GM11168 (cell line): ENCODE data around the gene CALHM6.

Experiments used
- in situ Hi-C: fragments of 300-500 bp; cut with MboI; formaldehyde crosslinking; loops from one replicate; pipeline ENCODE4 v1.12.0; 2022; ENCODE audit warnings: low sequenced_read_pairs; ENCODE audit not compliant: unreplicated experiment

The CALHM6 gene

DNA sequence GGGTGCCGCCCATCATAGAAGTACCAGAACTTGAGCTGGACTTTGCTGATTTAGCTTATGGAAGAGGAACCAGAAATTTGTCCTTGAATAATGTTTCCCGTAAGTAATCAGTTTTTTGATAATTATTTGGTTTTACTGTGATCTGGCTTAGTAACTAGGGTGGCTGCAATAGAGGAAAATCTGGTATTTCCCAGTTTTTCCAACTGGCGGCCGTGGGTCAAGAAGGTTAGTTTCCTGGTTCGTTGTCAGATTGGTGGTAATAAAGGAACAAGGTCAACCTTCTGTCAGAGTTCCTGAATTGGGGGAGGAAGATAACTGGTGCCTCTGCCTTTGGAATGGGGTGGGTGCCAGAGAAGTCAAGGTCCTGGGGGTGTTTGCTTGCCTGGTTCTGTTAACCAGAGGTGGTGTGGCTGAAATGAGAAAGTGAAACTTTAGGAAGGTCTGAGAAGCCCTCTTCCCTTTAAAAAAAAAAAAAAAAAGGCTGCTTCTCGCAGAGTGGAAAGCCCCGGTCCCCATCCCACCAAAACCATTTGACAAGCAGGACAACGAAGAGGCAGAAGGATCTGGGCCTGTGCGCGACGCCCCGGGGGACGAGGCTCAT lies at the start of gene CALHM6:
Gene CALHM6 (plus strand): TSS at position 45 of the 601 bp plus-strand sequence. CDS start 555 bp downstream, at position 600.
- in situ Hi-C loops, result no loop called here

DNA sequence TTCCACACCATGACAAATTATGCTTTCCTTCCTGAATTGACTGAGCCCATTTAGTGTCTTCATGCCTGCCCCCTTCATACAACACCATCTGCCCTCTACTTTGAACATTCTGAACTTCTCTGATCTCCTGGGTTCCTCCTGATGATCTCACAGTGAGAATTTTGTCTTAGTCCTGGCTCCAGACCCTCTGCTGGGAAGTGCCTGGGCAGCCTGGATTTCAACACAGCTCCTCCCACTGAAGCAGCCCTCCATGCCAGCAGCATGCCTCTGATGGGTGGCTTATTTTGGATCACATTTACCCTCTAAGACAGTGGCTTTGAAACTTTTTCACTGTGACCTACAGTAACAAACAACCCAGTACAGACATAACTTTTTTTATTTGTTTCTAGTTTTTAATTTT lies 48.9 kb upstream of the CALHM6 start:
- in situ Hi-C loops, result no loop called here

- in situ Hi-C loops, result no loop called here
These were observed 47.8 kb upstream of the CALHM6 start for GRCh38 chr6:116413357-116413756.

DNA sequence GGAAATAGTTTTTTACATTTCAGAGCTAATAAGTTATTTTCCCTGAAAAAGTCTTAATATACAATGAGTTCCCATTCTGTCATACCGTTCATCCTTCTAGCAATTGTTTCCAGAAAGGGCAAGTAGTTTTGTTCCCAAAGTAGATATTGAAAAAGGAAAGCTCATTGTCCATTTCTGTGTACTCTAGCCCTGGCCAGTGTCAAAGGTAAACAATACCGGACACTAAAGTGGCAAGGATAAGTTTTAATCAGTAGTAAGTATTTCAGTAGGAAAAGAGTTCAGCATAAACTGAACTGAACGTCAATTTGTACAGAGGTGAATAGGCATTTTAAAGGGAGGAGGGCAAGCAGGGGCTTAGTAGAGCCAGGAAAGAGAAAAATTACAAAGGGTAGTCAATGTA lies 43.5 kb upstream of the CALHM6 start:
- in situ Hi-C loops, result no loop called here

- in situ Hi-C loops, result no loop called here
These were observed 41.9 kb upstream of the CALHM6 start for GRCh38 chr6:116419069-116419786.

GRCh38 chr6:116420341-116420740 lies 40.8 kb upstream of the CALHM6 start:
- in situ Hi-C loops, result no loop called here

DNA sequence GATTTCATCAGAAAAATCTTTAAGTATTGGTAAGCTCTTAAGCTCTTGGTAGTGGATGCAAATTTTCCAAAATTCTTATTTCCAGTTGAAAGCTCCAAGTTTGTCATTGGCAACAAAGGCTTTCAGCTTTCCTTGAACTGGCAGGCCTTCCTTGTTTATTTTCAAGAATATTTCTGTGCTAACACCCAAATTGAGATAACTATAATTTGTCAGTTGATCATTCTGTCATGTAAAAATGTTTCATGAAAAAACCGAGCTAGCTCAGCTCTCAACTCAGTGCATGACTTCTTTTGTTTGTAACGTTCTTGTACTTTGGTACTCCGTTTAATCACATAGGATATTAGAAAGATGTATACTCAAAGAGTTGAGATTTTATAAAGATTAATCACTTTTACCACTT lies 38.9 kb upstream of the CALHM6 start:
- in situ Hi-C loops, result no loop called here

- in situ Hi-C loops, result no loop called here
These were observed 37.2 kb upstream of the CALHM6 start for GRCh38 chr6:116424001-116424400.

- in situ Hi-C loops, result no loop called here
These were observed 34.6 kb upstream of the CALHM6 start for GRCh38 chr6:116426551-116426950.

GRCh38 chr6:116429111-116429510 lies 32.1 kb upstream of the CALHM6 start:
- in situ Hi-C loops, result no loop called here

- in situ Hi-C loops, result no loop called here
These were observed 30.3 kb upstream of the CALHM6 start for GRCh38 chr6:116430860-116431259.

DNA sequence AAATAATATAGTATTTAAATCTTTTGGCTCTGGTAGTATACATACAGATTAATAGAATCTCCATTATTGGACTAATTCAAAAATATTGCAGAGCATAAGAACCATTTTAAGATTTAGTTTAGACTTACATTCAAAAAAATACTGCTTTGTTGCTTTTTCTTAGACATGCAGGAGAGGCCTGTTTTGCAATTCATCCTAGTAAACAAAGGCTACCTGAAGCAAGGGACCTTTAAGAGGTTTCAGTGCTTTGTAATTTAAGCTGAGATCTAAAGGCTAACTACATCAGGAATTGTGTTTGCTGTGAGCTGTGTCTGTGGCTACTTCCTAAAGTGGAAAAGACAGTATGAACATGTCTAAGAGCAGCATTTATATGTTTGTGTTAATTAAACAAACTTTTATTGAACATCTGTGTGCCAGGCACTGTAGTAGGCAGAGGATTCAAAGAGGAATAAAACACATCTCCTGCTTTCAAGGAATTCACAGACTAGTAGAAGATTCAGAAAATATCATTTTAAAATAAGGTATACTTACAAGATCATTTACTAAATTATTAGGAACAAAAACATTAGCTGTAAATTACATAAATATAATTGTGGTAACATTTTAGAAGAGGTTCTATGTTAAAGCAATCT lies 29.1 kb upstream of the CALHM6 start:
- in situ Hi-C loops, result no loop called here

DNA sequence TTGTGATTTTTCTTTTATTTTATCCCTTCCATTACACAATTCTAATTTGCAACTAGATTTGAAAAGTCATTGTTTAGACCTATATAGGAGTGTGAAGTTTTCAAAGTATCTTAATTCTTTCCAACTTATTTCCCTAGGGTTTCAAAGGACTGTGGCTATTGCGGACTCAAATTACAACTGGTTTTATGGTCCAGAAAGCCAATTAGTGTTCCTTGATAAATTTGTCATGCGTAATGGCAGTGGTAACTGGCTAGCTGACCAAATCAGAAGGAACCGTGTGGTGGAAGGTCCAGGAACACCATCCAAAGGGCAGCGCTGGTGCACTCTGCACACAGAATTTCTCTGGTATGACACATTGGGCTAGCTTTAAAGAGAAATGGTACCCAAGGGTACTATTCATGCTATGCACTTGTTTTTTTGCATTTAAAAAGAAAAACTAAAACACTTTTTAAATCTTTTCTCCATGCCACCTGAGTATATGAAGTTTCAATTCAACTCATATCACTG lies 27.9 kb upstream of the CALHM6 start:
- in situ Hi-C loops, result no loop called here

DNA sequence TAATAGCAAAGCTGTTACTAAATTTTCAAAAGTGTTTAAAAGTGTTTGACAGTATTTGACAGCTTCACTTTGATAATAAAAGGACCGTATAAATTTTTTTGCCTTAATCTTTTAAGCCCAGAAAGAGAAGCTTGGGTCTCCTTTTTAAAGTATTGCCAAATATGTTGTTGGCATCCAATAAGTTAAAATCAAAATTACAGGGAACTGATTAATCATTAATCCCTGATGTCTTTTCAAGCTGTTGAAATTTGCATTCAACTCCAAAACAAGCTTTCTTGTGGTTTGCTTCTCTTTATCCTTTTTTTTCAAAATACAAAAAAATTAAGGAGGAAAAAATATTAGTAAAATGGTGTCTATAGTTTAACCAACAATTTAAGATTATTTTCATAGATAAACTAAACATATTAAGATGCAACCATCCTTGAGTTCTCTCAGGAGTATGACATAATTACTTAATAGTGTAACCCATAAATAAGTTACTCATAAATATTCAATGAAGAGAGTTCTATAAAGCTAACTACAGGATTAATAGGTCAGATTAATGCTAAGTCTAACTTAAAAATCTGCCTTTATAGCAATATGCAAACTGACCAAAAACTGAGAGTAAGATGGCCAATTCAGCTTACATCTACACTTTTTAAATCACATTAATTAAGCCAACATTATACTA lies 27.0 kb upstream of the CALHM6 start:
- in situ Hi-C loops, result no loop called here

DNA sequence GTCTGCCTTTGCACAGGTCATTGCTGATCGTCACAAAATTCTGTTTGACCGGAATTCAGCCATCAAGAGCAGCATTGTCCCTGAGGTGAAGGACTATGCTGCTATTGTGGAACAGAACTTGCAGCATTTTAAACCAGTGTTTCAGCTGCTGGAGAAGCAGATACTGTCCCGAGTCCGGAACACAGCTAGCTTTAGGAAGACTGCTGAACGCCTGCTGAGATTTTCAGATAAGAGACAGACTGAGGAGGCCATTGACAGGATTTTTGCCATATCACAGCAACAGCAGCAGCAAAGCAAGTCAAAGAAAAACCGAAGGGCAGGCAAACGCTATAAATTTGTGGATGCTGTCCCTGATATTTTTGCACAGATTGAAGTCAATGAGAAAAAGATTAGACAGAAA lies 24.6 kb upstream of the CALHM6 start:
- in situ Hi-C loops, result no loop called here

GRCh38 chr6:116437656-116438055 lies 23.5 kb upstream of the CALHM6 start:
- in situ Hi-C loops, result no loop called here

- in situ Hi-C loops, result no loop called here
These were observed 22.4 kb upstream of the CALHM6 start for GRCh38 chr6:116438590-116439448.

DNA sequence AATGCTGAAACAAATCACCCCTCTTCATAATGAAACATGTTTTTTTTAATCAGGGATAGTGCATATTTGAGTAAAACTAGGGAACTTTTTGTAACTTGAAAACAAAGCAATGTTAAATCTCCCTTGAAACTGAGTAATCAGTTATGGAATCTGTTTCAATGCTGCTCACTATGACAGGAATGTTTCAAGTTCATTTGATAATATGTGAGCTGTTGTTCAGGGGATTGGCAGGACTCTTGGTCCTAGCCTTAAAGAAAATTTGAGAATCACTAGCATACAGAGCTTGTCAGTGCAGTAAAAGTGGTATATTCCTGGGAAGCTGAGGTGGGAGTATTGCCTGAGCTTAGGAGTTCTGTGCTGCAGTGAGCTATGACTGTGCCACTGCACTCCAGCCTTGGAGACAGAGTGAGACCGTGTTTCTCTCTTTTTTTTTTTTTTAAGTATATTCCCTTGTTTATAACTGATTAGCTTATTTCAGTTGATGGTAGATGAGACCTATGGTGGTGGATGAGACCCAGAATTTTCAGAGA lies 21.6 kb upstream of the CALHM6 start:
- in situ Hi-C loops, result no loop called here

DNA sequence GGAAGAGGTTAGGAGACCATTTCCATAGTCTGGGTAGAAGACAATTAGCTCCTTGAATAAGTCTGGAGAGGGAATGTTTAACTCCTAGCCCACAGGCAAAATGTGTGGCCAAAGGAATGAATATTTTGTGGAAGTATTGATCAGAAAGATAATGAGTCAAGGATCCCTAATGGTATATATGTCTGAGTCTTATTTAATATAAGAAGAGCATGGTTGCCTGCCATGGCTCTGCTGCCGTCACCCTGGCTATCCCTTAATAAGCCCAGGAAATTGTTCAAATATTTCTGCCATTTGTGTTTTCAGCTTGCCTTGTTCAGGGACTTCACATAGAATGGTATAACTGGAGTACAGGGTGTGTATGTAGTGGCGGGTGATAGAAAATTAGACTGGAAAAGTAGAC lies 18.1 kb upstream of the CALHM6 start:
- in situ Hi-C loops, result no loop called here

DNA sequence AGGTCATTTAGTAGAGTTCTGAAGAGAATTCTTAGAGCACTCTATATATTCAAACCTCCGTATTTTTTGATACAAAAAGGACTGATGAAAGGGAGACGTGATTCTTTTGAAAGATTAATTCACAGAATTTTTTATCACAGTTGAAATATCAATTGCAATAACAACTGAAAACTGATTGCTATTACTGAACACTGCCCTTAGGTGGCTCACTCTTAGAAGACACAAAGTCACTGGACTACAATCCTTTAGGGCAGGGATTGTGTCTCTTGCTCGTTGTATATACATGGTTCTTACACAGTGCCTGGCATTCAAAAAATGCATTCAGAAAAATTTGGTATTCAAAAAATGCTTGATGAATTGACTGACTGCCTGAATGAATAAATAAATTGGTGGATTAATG lies 17.1 kb upstream of the CALHM6 start:
- in situ Hi-C loops, result no loop called here
